ENCODE data around the gene MBLAC1. TPM values are rescaled to one million over a fixed set of nuclear protein-coding genes. Genes with fewer than 3 reads are reported as not detected.

MBLAC1 gene
- total and polyA plus RNA-seq, 10 of the 15 experiments (the other 5 are each of a cell fraction or from before 2014, with no cell fraction given): 0.24 to 3.2 (median 1.8) TPM; not detected in 1

DNA sequence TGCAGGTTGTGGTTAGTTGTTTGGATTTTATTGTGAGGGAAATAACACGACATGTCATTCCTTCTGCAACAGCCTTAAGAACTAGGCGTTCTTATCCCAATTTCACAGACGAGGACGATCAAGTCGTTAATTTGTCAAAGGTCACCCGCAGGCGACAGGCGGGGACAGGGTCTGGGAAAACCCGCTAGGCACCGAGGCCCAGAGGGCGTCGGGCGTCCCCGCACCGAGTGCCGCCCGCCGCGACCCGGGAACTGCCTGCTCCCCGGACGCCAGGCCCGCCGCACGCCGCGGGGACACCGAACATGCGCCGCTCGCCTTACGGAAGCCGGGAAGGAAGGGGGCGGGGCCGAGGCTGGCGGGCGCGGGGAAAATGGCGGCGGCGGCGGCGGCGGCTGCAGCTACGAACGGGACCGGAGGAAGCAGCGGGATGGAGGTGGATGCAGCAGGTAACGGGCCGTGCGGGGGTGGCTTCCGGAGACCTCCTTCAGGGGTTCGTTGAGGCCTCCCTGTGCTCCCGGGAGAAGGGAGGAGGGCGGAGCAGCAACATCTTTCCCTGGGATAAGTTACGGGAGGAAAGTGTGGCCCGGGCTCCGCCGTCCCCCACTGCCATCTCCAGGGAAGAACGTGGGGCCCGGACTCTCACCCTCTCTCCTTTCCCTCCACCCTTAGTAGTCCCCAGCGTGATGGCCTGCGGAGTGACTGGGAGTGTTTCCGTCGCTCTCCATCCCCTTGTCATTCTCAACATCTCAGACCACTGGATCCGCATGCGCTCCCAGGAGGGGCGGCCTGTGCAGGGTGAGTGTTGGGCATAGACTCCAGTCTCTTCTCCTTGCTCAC, 37.9 kb upstream of the MBLAC1 start, which contains the start of gene COPS6 (continued):
- TF ChIP-seq, protein P1, sequence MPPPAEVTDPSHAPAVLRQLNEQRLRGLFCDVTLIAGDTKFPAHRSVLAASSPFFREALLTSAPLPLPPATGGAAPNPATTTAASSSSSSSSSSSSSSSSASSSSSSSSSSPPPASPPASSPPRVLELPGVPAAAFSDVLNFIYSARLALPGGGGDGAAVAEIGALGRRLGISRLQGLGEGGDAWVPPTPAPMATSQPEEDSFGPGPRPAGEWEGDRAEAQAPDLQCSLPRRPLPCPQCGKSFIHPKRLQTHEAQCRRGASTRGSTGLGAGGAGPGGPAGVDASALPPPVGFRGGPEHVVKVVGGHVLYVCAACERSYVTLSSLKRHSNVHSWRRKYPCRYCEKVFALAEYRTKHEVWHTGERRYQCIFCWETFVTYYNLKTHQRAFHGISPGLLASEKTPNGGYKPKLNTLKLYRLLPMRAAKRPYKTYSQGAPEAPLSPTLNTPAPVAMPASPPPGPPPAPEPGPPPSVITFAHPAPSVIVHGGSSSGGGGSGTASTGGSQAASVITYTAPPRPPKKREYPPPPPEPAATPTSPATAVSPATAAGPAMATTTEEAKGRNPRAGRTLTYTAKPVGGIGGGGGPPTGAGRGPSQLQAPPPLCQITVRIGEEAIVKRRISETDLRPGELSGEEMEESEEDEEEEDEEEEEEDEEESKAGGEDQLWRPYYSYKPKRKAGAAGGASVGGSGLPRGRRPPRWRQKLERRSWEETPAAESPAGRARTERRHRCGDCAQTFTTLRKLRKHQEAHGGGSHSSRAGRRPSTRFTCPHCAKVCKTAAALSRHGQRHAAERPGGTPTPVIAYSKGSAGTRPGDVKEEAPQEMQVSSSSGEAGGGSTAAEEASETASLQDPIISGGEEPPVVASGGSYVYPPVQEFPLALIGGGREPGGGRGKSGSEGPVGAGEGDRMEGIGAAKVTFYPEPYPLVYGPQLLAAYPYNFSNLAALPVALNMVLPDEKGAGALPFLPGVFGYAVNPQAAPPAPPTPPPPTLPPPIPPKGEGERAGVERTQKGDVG (CRISPR knock-in tag; IDR thresholded peaks at IDR 0.05): no peak
- TF ChIP-seq, protein P2, sequence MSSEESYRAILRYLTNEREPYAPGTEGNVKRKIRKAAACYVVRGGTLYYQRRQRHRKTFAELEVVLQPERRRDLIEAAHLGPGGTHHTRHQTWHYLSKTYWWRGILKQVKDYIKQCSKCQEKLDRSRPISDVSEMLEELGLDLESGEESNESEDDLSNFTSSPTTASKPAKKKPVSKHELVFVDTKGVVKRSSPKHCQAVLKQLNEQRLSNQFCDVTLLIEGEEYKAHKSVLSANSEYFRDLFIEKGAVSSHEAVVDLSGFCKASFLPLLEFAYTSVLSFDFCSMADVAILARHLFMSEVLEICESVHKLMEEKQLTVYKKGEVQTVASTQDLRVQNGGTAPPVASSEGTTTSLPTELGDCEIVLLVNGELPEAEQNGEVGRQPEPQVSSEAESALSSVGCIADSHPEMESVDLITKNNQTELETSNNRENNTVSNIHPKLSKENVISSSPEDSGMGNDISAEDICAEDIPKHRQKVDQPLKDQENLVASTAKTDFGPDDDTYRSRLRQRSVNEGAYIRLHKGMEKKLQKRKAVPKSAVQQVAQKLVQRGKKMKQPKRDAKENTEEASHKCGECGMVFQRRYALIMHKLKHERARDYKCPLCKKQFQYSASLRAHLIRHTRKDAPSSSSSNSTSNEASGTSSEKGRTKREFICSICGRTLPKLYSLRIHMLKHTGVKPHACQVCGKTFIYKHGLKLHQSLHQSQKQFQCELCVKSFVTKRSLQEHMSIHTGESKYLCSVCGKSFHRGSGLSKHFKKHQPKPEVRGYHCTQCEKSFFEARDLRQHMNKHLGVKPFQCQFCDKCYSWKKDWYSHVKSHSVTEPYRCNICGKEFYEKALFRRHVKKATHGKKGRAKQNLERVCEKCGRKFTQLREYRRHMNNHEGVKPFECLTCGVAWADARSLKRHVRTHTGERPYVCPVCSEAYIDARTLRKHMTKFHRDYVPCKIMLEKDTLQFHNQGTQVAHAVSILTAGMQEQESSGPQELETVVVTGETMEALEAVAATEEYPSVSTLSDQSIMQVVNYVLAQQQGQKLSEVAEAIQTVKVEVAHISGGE (CRISPR knock-in tag; IDR thresholded peaks at IDR 0.05): 0 out of 2 replicates have a peak, but pooled peaks have one; percentile 25
- TF ChIP-seq CHD2 (IDR thresholded peaks at IDR 0.05; ENCODE audit: borderline replicate concordance, low read depth, low read length): no peak
- TF ChIP-seq NR2C1 (IDR thresholded peaks at IDR 0.05): peak; percentile 64
- TF ChIP-seq MYC (IDR thresholded peaks at IDR 0.05; ENCODE audit: insufficient read depth, insufficient read length, insufficient replicate concordance, low read length, severe bottlenecking): no peak
- TF ChIP-seq TAF1 (IDR thresholded peaks at IDR 0.05; ENCODE audit: borderline replicate concordance, low read depth, low read length): peak; percentile 88; the same call in 1 of the 2 replicates
- TF ChIP-seq, protein P3, sequence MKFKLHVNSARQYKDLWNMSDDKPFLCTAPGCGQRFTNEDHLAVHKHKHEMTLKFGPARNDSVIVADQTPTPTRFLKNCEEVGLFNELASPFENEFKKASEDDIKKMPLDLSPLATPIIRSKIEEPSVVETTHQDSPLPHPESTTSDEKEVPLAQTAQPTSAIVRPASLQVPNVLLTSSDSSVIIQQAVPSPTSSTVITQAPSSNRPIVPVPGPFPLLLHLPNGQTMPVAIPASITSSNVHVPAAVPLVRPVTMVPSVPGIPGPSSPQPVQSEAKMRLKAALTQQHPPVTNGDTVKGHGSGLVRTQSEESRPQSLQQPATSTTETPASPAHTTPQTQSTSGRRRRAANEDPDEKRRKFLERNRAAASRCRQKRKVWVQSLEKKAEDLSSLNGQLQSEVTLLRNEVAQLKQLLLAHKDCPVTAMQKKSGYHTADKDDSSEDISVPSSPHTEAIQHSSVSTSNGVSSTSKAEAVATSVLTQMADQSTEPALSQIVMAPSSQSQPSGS (IDR thresholded peaks at IDR 0.05; ENCODE audit: low read length): no peak
- no peak for TF ChIP-seq GABPA (IDR thresholded peaks at IDR 0.05; ENCODE audit: low read depth)
- no peak for TF ChIP-seq NR2C2 (IDR thresholded peaks at IDR 0.05; ENCODE audit: borderline replicate concordance, control insufficient read depth, insufficient read length, low read depth)
- TF ChIP-seq, protein P4, sequence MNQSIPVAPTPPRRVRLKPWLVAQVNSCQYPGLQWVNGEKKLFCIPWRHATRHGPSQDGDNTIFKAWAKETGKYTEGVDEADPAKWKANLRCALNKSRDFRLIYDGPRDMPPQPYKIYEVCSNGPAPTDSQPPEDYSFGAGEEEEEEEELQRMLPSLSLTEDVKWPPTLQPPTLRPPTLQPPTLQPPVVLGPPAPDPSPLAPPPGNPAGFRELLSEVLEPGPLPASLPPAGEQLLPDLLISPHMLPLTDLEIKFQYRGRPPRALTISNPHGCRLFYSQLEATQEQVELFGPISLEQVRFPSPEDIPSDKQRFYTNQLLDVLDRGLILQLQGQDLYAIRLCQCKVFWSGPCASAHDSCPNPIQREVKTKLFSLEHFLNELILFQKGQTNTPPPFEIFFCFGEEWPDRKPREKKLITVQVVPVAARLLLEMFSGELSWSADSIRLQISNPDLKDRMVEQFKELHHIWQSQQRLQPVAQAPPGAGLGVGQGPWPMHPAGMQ (IDR thresholded peaks at IDR 0.05; ENCODE audit: borderline replicate concordance): no peak
- TF ChIP-seq POU2F2 (IDR thresholded peaks at IDR 0.05; ENCODE audit: borderline replicate concordance, low read depth, low read length): peak; percentile 67; the same call in 2 of the 3 replicates
- TF ChIP-seq, protein P5, sequence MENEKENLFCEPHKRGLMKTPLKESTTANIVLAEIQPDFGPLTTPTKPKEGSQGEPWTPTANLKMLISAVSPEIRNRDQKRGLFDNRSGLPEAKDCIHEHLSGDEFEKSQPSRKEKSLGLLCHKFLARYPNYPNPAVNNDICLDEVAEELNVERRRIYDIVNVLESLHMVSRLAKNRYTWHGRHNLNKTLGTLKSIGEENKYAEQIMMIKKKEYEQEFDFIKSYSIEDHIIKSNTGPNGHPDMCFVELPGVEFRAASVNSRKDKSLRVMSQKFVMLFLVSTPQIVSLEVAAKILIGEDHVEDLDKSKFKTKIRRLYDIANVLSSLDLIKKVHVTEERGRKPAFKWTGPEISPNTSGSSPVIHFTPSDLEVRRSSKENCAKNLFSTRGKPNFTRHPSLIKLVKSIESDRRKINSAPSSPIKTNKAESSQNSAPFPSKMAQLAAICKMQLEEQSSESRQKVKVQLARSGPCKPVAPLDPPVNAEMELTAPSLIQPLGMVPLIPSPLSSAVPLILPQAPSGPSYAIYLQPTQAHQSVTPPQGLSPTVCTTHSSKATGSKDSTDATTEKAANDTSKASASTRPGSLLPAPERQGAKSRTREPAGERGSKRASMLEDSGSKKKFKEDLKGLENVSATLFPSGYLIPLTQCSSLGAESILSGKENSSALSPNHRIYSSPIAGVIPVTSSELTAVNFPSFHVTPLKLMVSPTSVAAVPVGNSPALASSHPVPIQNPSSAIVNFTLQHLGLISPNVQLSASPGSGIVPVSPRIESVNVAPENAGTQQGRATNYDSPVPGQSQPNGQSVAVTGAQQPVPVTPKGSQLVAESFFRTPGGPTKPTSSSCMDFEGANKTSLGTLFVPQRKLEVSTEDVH (IDR thresholded peaks at IDR 0.05; ENCODE audit: low read depth, partially characterized antibody): no peak
- TF ChIP-seq RELA (IDR thresholded peaks at IDR 0.05; ENCODE audit: borderline replicate concordance, partially characterized antibody): no peak
- TF ChIP-seq IKZF2 (IDR thresholded peaks at IDR 0.05): no peak
- no peak for TF ChIP-seq MYB (IDR thresholded peaks at IDR 0.05; ENCODE audit: borderline replicate concordance, low read depth, low read length)

Measured in GM12878 (cell line).